H1 (cell line): ENCODE data around the gene NOTCH2. TPM values are rescaled to one million over a fixed set of nuclear protein-coding genes. Genes with fewer than 3 reads are reported as not detected.

ENCODE experiments used
- CTCF ChIA-PET: fragments of 300-600 bp; sonication (Branson Sonifier 250); formaldehyde crosslinking; loops from one replicate; lab custom pipeline; 2021; ENCODE audit not compliant: partially characterized antibody; lab: Charles Lee
- POLR2A ChIA-PET: fragments of 300-600 bp; sonication (Branson Sonifier 250); formaldehyde crosslinking; loops from one replicate; lab custom pipeline; 2021; ENCODE audit warnings: inconsistent platforms; ENCODE audit not compliant: partially characterized antibody; lab: Charles Lee
- DNase-seq, 2 experiments: peaks; one replicate each; pipeline versions ENCODE4 v3.0.0 to v3.0.0-alpha.2; 2010 to 2022; ENCODE audit warnings: low spot score in 2 of 2, low read depth in 1 of 2, mixed read lengths in 1 of 2
- FAIRE-seq: peaks from 2 replicates; lab custom pipeline; 2011; peaks lifted over from hg19 to GRCh38; lab: Jason Lieb, UNC
- H2AFZ ChIP-seq: 2 replicates; pipeline ENCODE4 v1.8.1; 2012; ENCODE audit warnings: low read length, inconsistent platforms
- H2AK5ac ChIP-seq: 2 replicates; pipeline ENCODE4 v1.6.1; 2013; ENCODE audit warnings: low read depth, low read length
- H2BK120ac ChIP-seq: replicated peaks from 2 replicates; pipeline ENCODE3; 2013; ENCODE audit warnings: low read depth, low read length, inconsistent platforms
- H2BK12ac ChIP-seq: 2 replicates; pipeline ENCODE4 v1.6.1; 2013; ENCODE audit warnings: low read depth, low read length
- H2BK15ac ChIP-seq: 2 replicates; pipeline ENCODE4 v1.6.1; 2013; ENCODE audit warnings: low read length
- H2BK20ac ChIP-seq: 2 replicates; pipeline ENCODE4 v1.6.1; 2013; ENCODE audit warnings: low read length
- H2BK5ac ChIP-seq: 2 replicates; pipeline ENCODE4 v1.6.1; 2013; ENCODE audit warnings: low read depth, low read length
- H3K14ac ChIP-seq: 2 replicates; pipeline ENCODE4 v1.6.1; 2013; ENCODE audit warnings: inconsistent platforms; ENCODE audit not compliant: insufficient read length
- H3K18ac ChIP-seq: 2 replicates; pipeline ENCODE4 v1.6.1; 2013; ENCODE audit warnings: low read length; ENCODE audit errors: extremely low read depth
- H3K23ac ChIP-seq: 2 replicates; pipeline ENCODE4 v1.6.1; 2013; ENCODE audit warnings: inconsistent platforms; ENCODE audit not compliant: insufficient read length
- H3K23me2 ChIP-seq: 2 replicates; pipeline ENCODE4 v1.6.1; 2013; ENCODE audit warnings: low read depth, low read length
- H3K27ac ChIP-seq: 2 replicates; pipeline ENCODE4 v1.6.1; 2011; ENCODE audit warnings: low read depth, low read length, inconsistent platforms
- H3K27me3 ChIP-seq, 4 experiments: replicated peaks in 1 of 4; 1 replicate in 1 of 4; 2 replicates in 3 of 4; pipeline versions ENCODE4 v1.6.1 to v1.8.1; 2011 to 2013; ENCODE audit warnings: low read length in 3 of 4, mild to moderate bottlenecking in 3 of 4, inconsistent platforms in 2 of 4, mixed read lengths in 2 of 4, moderate library complexity in 1 of 4; ENCODE audit not compliant: control insufficient read depth in 3 of 4, insufficient read depth in 3 of 4; ENCODE audit errors: extremely low read depth in 1 of 4
- H3K36me3 ChIP-seq, 4 experiments: 2 replicates each; pipeline versions ENCODE4 v1.6.1 to v1.8.1; 2011 to 2013; ENCODE audit warnings: mild to moderate bottlenecking in 4 of 4, low read length in 3 of 4, moderate library complexity in 2 of 4, control low read depth in 1 of 4, inconsistent platforms in 1 of 4; ENCODE audit not compliant: insufficient read depth in 4 of 4, control insufficient read depth in 2 of 4
- H3K4ac ChIP-seq: replicated peaks from 2 replicates; pipeline ENCODE3; 2013; ENCODE audit warnings: low read length, low read depth, mixed read lengths, inconsistent platforms; ENCODE audit not compliant: insufficient read length
- H3K4me1 ChIP-seq, 4 experiments: replicated peaks in 1 of 4; 1 replicate in 1 of 4; 2 replicates in 3 of 4; pipeline versions ENCODE4 v1.6.1 to v1.8.1; 2011 to 2013; ENCODE audit warnings: low read length in 3 of 4, inconsistent platforms in 2 of 4, mixed read lengths in 1 of 4; ENCODE audit not compliant: insufficient read depth in 4 of 4, control insufficient read depth in 3 of 4
- H3K4me2 ChIP-seq, 2 experiments: 2 replicates each; pipeline versions ENCODE4 v1.6.1 to v1.8.1; 2011 to 2013; ENCODE audit warnings: low read depth in 2 of 2, low read length in 2 of 2, control low read depth in 1 of 2, inconsistent platforms in 1 of 2, mild to moderate bottlenecking in 1 of 2; ENCODE audit not compliant: insufficient read depth in 1 of 2
- H3K4me3 ChIP-seq, 4 experiments: fragments of 200-600, 300-600 bp in 1 of 4; sonication (generic), shearing (Covaris generic), sonication (Bioruptor Twin) in 1 of 4; 2 replicates each; pipeline versions ENCODE4 v1.5.1 to v1.8.1; 2011 to 2016; ENCODE audit warnings: low read length in 4 of 4, low read depth in 3 of 4, control low read depth in 2 of 4, inconsistent platforms in 2 of 4, mild to moderate bottlenecking in 2 of 4, mixed read lengths in 1 of 4, moderate library complexity in 1 of 4; ENCODE audit not compliant: insufficient read depth in 2 of 4; ENCODE audit errors: extremely low read depth in 1 of 4
- H3K56ac ChIP-seq: replicated peaks from 2 replicates; pipeline ENCODE3; 2013; ENCODE audit warnings: low read depth, mild to moderate bottlenecking, mixed read lengths, low read length, inconsistent platforms; ENCODE audit not compliant: insufficient read length
- H3K79me1 ChIP-seq: 2 replicates; pipeline ENCODE4 v1.6.1; 2013; ENCODE audit warnings: low read depth, low read length, control low read depth
- H3K79me2 ChIP-seq, 2 experiments: 2 replicates each; pipeline versions ENCODE4 v1.6.1 to v1.8.1; 2012 to 2013; ENCODE audit warnings: low read length in 2 of 2, mild to moderate bottlenecking in 2 of 2, inconsistent platforms in 1 of 2; ENCODE audit not compliant: insufficient read depth in 2 of 2, control insufficient read depth in 1 of 2
- H3K9ac ChIP-seq, 4 experiments: replicated peaks in 1 of 4; 1 replicate in 1 of 4; 2 replicates in 3 of 4; pipeline versions ENCODE4 v1.6.1 to v1.8.1; 2011 to 2013; ENCODE audit warnings: low read depth in 3 of 4, low read length in 3 of 4, control low read depth in 2 of 4, mild to moderate bottlenecking in 2 of 4, moderate library complexity in 2 of 4, inconsistent platforms in 1 of 4; ENCODE audit errors: extremely low read depth in 1 of 4
- H3K9me3 ChIP-seq, 2 experiments: 2 replicates each; pipeline versions ENCODE4 v1.6.1 to v1.8.1; 2012 to 2013; ENCODE audit warnings: mild to moderate bottlenecking in 2 of 2, moderate library complexity in 2 of 2, control low read depth in 1 of 2, inconsistent platforms in 1 of 2, low read depth in 1 of 2, low read length in 1 of 2, mixed read lengths in 1 of 2; ENCODE audit not compliant: insufficient read depth in 2 of 2
- H4K20me1 ChIP-seq, 2 experiments: replicated peaks in 1 of 2; 2 replicates each; pipeline versions ENCODE3 to v1.8.1; 2011 to 2013; ENCODE audit warnings: inconsistent platforms in 2 of 2, low read length in 2 of 2, mild to moderate bottlenecking in 1 of 2; ENCODE audit not compliant: insufficient read depth in 2 of 2, control insufficient read depth in 1 of 2
- H4K5ac ChIP-seq: 2 replicates; pipeline ENCODE4 v1.6.1; 2013; ENCODE audit warnings: low read length, low read depth, mixed read lengths, inconsistent platforms; ENCODE audit not compliant: insufficient read length
- H4K8ac ChIP-seq: 2 replicates; pipeline ENCODE4 v1.8.0; 2013; ENCODE audit warnings: mild to moderate bottlenecking, moderate library complexity, low read length, inconsistent platforms; ENCODE audit not compliant: insufficient read depth; ENCODE audit errors: extremely low read depth
- H4K91ac ChIP-seq: replicated peaks from 2 replicates; pipeline ENCODE3; 2013; ENCODE audit warnings: low read length, mixed read lengths, inconsistent platforms; ENCODE audit not compliant: insufficient read length
- EP300 ChIP-seq, 2 experiments: IDR thresholded peaks; 1 replicate in 1 of 2; 2 replicates in 1 of 2; pipeline ENCODE4 v1.6.1; 2011 to 2012; ENCODE audit warnings: low read depth in 2 of 2, low read length in 2 of 2, mild to moderate bottlenecking in 2 of 2, borderline replicate concordance in 1 of 2, inconsistent platforms in 1 of 2, moderate library complexity in 1 of 2
- HDAC2 ChIP-seq, 2 experiments: fragments of 300-600 bp in 1 of 2; sonication (generic) in 1 of 2; IDR thresholded peaks; 2 replicates each; pipeline ENCODE4 v1.6.1; 2011 to 2012; ENCODE audit warnings: low read depth in 2 of 2, low read length in 2 of 2, mild to moderate bottlenecking in 2 of 2, moderate library complexity in 2 of 2, borderline replicate concordance in 1 of 2, inconsistent platforms in 1 of 2
- NRF1 ChIP-seq: IDR thresholded peaks from 2 replicates; pipeline ENCODE4 v1.6.1; 2011; ENCODE audit warnings: mild to moderate bottlenecking, low read depth, low read length, improper control_type of control experiment
- PHF8 ChIP-seq: fragments of 200-600 bp; sonication (generic); conservative IDR thresholded peaks from 2 replicates; pipeline ENCODE4 v1.7.1; 2012; ENCODE audit warnings: low read depth, mild to moderate bottlenecking, inconsistent platforms, low read length, moderate library complexity
- RFX5 ChIP-seq: IDR thresholded peaks from 2 replicates; pipeline ENCODE4 v1.6.1; 2011; ENCODE audit warnings: low read depth, low read length, improper control_type of control experiment, borderline replicate concordance
- SIN3A ChIP-seq, 2 experiments: IDR thresholded peaks in 1 of 2; conservative IDR thresholded peaks in 1 of 2; 2 replicates each; pipeline ENCODE4 v1.6.1; 2011 to 2012; ENCODE audit warnings: low read length in 2 of 2, improper control_type of control experiment in 1 of 2, low read depth in 1 of 2, mild to moderate bottlenecking in 1 of 2
- TCF12 ChIP-seq: IDR thresholded peaks from 2 replicates; pipeline ENCODE4 v1.6.1; 2011; ENCODE audit warnings: low read depth, mild to moderate bottlenecking, low read length
- WGBS, 2 experiments: shearing (Covaris generic) in 1 of 2; methylation state at CpG; one replicate each; pipeline versions ENCODE4 v1.1.6 to v1.1.7; 2013 to 2015; ENCODE audit warnings: low lambda C conversion rate in 2 of 2, mixed read lengths in 2 of 2, inconsistent platforms in 1 of 2, low coverage in 1 of 2, missing lambda C conversion rate in 1 of 2; ENCODE audit not compliant: insufficient replicate concordance in 2 of 2, insufficient coverage in 1 of 2, insufficient read length in 1 of 2; ENCODE audit errors: extremely low coverage in 1 of 2, missing lambda C conversion rate in 1 of 2; 5-methylcytosine and 5-hydroxymethylcytosine counted together
- polyA plus RNA-seq, 7 experiments: library from polyadenylated mRNA; depleted of rRNA in 3 of 7; stranded (reverse) in 5 of 7; unstranded in 2 of 7; fragments of >200 nt in 5 of 7; fragments of 200-250 nt in 2 of 7; gene quantifications; 1 replicate in 5 of 7; 2 replicates in 1 of 7; 4 replicates in 1 of 7; pipeline versions ENCODE4 v1.2.1 to v1.2.3, GENCODE V29; 2011 to 2013; ENCODE audit warnings: missing spikeins in 2 of 7, mixed read lengths in 2 of 7
- total RNA-seq: library from RNA; stranded (reverse); fragmentation: NEBNext Ultra II Directional; extraction: Animal tissue kit (Norgen Biotek cat#: 25700); gene quantifications from 2 replicates; pipeline ENCODE4 v1.2.1, GENCODE V29; 2021
- TF ChIP-seq, protein P1 (sequence below): IDR thresholded peaks from 2 replicates; pipeline ENCODE4 v1.6.1; 2012; ENCODE audit warnings: low read length, inconsistent platforms

The NOTCH2 gene
- total and polyA plus RNA-seq, 2 of the 8 experiments (the other 6 are each of a cell fraction or from before 2014, with no cell fraction given), result 17.7 to 63.0 TPM

DNA sequence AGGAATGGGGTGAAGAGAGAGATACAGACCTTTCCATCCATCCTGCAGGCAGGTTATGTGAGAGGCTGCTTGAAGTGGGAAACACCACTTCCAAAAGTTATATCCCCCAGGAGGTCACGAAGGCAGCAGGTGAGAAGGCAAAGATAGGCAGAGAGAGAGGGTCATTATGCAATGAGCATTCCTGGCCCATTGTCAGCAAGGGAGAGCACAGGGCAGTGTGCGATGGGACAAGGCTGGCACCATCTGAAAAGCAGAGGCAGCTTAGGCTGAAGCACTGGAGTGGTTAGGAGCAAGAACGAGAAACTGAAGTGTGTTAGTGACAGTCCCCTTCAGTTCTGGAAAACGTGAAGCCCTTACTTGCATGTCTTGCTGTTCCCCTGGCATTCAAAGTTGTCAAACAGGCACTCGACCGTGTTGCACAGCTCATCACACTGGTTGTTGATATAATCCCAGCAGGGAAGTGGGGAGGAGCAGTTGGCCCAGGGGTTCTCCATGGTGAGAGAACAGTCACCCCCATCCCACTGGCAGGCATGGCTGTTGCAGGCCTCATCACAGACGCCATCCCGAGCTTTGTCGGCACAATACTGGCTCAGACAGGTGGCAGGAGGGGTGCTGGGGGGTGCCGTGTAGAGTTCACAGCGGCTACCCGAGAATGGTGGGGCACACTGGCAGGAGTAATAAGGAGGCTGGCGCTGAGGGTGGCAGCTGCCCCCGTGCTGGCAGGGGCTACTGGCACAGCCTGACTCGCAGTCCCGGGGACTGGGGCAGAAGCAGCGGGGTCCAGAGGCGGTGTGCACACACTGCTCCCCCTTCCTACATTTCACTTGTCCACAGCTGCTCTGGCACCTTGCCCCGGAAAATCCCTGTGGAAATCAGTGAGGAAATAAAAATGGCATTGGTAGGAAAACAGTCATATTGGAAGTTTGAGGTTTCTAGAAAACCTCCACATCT, 144.2 kb downstream of the NOTCH2 start:
- H3K9ac ChIP-seq, result no peak overlapping the region
- no peak overlapping the region for H3K23ac ChIP-seq
- no peak overlapping the region for H2BK5ac ChIP-seq
- peaks cover 0 to 7% of the 10 kb centered on the region in 2 experiments for H4K20me1 ChIP-seq
- no peaks in the 10 kb centered on the region for H3K79me2 ChIP-seq
- no peaks in the 10 kb centered on the region for H3K79me1 ChIP-seq
- H3K9me3 ChIP-seq, result no peaks in the 10 kb centered on the region
- H4K8ac ChIP-seq, result no peak overlapping the region
- ChIA-PET POLR2A (interaction anchor here (0.8 kb wide), 1 partner anchor 11 kb away, joined by 3 read pairs; no protein-coding TSS in a partner anchor), CTCF (interaction anchor here (1.3 to 2.4 kb wide), 3 partner anchors 23 to 55 kb away, joined by 3 to 8 read pairs (median 8); no protein-coding TSS in a partner anchor)
- H4K91ac ChIP-seq, result no peak overlapping the region
- no peaks in the 10 kb centered on the region for H3K27me3 ChIP-seq
- H4K5ac ChIP-seq, result no peak overlapping the region
- H3K4ac ChIP-seq, result no peak overlapping the region
- no peak overlapping the region for H2AFZ ChIP-seq
- no peak overlapping the region for H3K27ac ChIP-seq
- H3K56ac ChIP-seq, result no peak overlapping the region
- no peak overlapping the region for H3K4me3 ChIP-seq
- H3K18ac ChIP-seq, result no peak overlapping the region
- WGBS, 2 experiments, result 89% methylated on average over 19 of the region's 19 CpGs; no CpG with 5 or more reads in 1 of the 2 experiments
- peaks cover 6 to 22% (median 15%) of the 10 kb centered on the region in 4 experiments for H3K36me3 ChIP-seq
- H3K4me2 ChIP-seq, result no peak overlapping the region
- FAIRE-seq, result no peak
- DNase-seq, result no peak
- no peak overlapping the region for H3K14ac ChIP-seq
- no peak overlapping the region for H2BK12ac ChIP-seq
- no peak overlapping the region for H2AK5ac ChIP-seq
- no peaks in the 10 kb centered on the region for H3K4me1 ChIP-seq
- H2BK20ac ChIP-seq, result no peak overlapping the region
- H2BK15ac ChIP-seq, result no peak overlapping the region
- no peaks in the 10 kb centered on the region for H3K23me2 ChIP-seq
- H2BK120ac ChIP-seq, result no peak overlapping the region
- TF ChIP-seq, protein P1, sequence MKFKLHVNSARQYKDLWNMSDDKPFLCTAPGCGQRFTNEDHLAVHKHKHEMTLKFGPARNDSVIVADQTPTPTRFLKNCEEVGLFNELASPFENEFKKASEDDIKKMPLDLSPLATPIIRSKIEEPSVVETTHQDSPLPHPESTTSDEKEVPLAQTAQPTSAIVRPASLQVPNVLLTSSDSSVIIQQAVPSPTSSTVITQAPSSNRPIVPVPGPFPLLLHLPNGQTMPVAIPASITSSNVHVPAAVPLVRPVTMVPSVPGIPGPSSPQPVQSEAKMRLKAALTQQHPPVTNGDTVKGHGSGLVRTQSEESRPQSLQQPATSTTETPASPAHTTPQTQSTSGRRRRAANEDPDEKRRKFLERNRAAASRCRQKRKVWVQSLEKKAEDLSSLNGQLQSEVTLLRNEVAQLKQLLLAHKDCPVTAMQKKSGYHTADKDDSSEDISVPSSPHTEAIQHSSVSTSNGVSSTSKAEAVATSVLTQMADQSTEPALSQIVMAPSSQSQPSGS, result no peak
- TF ChIP-seq PHF8 (no peak), RFX5 (no peak), SIN3A (conservative IDR thresholded peaks at IDR 0.05 in 1 of 2, IDR thresholded peaks at IDR 0.05 in 1 of 2; ENCODE audit: low read depth in 1 of 2, low read length in 2 of 2) (no peak), EP300 (IDR thresholded peaks at IDR 0.05; ENCODE audit: borderline replicate concordance in 1 of 2, low read depth in 2 of 2, low read length in 2 of 2) (no peak), NRF1 (no peak), TCF12 (no peak), HDAC2 (IDR thresholded peaks at IDR 0.05; ENCODE audit: borderline replicate concordance in 1 of 2, low read depth in 2 of 2, low read length in 2 of 2) (no peak)
